Breast epithelium (tissue), 4 donors: ENCODE measurements around the gene SLC25A45. TPM values are rescaled to one million over a fixed set of nuclear protein-coding genes. Genes with fewer than 3 reads are reported as not detected.
A peak's percentile ranks its signal among the peaks of the same experiment; 100 is the strongest.

Experiments used
- DNase-seq, 2 donors: peaks; one replicate each; pipeline ENCODE4 v3.0.0-alpha.2; 2019; ENCODE audit warnings: low spot score in 2 of 2
- H3K27ac ChIP-seq, 2 donors: fragments of 200-600 bp; sonication (generic) in 1 of 2; one replicate each; pipeline ENCODE4 v1.5.1; 2016 to 2019; ENCODE audit warnings: mild to moderate bottlenecking in 1 of 2
- H3K27me3 ChIP-seq, 2 donors: fragments of 200-600 bp; sonication (generic) in 1 of 2; one replicate each; pipeline versions ENCODE4 v1.5.1 to v1.6.0; 2017 to 2019; ENCODE audit warnings: control low read depth in 1 of 2, mild to moderate bottlenecking in 1 of 2
- H3K36me3 ChIP-seq: fragments of 200-600 bp; one replicate; pipeline ENCODE4 v1.5.1; 2019
- H3K4me1 ChIP-seq, 2 donors: fragments of 200-600 bp; sonication (generic); one replicate each; pipeline ENCODE4 v1.5.1; 2016 to 2019; ENCODE audit warnings: control low read depth in 1 of 2
- H3K4me3 ChIP-seq, 3 donors: fragments of 200-600 bp; sonication (generic); 1 replicate in 2 of 3; 2 replicates in 1 of 3; pipeline ENCODE4 v1.5.1; 2016 to 2019; ENCODE audit warnings: mild to moderate bottlenecking in 3 of 3, moderate library complexity in 2 of 3
- H3K9me3 ChIP-seq, 2 donors: fragments of 200-600 bp; sonication (generic) in 1 of 2; one replicate each; pipeline ENCODE4 v1.5.1; 2016 to 2019; ENCODE audit warnings: control low read depth in 1 of 2
- POLR2A ChIP-seq: fragments of 450-650 bp; IDR thresholded peaks from one replicate; pipeline ENCODE4 v1.6.1; 2016; ENCODE audit warnings: antibody characterized with exemption, mild to moderate bottlenecking, moderate library complexity
- POLR2AphosphoS5 ChIP-seq, 3 donors: sonication (generic); formaldehyde crosslinking; IDR thresholded peaks; one replicate each; pipeline ENCODE4 v1.6.1; 2017; ENCODE audit warnings: antibody characterized with exemption in 3 of 3
- intact Hi-C: fragments of 100-400 bp; cut with DNase I; formaldehyde crosslinking; loops from one replicate; pipeline ENCODE4 v1.15.1; 2023; ENCODE audit warnings: low total_unique reads
- total RNA-seq, 3 donors: library from RNA; depleted of rRNA; stranded (reverse); fragments of >200 nt; gene quantifications; one replicate each; pipeline ENCODE4 v1.1.0, GENCODE V29; 2016
- TF ChIP-seq, protein P1 (sequence below), 3 donors: fragments of 450-650 bp; IDR thresholded peaks; one replicate each; pipeline ENCODE4 v1.5.1; 2016 to 2017; ENCODE audit warnings: antibody characterized with exemption in 3 of 3, mild to moderate bottlenecking in 3 of 3, moderate library complexity in 3 of 3

SLC25A45 gene
- total RNA-seq, 3 donors from 2014 or later = 5.4 to 9.1 (median 6.6) TPM

DNA sequence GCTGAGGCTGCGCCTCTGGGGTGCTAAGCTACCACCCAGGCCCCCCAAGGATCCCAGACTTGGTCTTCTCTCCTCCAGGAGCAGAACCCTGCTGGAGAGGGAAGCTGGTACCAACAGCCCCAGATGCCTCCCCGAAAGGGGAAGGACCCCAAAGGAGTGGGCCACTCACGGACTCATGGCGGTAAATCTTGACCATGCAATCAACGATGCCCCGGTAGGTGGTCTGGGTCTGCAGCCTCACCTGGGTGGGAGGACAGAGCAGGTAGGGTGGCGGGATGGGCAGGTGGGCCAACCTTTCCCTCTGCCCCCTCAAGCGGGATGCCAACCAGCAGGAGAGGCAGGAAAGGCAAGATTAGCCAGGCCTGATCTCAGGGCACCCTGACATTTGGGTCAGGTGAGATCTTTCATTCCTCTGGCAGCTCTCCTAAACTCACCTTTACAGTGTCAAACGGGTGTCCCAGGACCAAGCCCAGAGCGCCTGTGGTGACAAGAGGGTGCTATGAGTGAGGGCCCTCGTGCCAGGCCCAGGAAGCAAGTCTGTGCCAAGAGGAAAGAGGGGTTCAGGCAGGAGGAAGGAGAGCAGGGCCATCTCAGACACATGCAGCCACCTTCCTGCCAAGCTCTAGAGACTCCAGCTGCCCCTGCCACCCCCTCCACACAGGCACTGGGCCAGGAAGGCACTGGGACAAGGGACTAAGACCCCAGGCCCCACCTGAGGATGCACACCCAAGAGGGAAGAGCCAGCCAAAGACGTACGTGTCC, 2.6 kb downstream of the SLC25A45 start:
- H3K4me1 ChIP-seq = peaks cover 0 to 18% of the 10 kb centered on the region in 2 donors
- intact Hi-C loops = loop anchor here (5.0 to 10.0 kb wide), 2 partner anchors 37 to 135 kb away; no protein-coding TSS in a partner anchor
- no peaks in the 10 kb centered on the region for H3K9me3 ChIP-seq
- H3K27ac ChIP-seq = peak overlapping the region; percentile 98 to 99
- no peak overlapping the region for H3K4me3 ChIP-seq
- TF ChIP-seq, protein P1, sequence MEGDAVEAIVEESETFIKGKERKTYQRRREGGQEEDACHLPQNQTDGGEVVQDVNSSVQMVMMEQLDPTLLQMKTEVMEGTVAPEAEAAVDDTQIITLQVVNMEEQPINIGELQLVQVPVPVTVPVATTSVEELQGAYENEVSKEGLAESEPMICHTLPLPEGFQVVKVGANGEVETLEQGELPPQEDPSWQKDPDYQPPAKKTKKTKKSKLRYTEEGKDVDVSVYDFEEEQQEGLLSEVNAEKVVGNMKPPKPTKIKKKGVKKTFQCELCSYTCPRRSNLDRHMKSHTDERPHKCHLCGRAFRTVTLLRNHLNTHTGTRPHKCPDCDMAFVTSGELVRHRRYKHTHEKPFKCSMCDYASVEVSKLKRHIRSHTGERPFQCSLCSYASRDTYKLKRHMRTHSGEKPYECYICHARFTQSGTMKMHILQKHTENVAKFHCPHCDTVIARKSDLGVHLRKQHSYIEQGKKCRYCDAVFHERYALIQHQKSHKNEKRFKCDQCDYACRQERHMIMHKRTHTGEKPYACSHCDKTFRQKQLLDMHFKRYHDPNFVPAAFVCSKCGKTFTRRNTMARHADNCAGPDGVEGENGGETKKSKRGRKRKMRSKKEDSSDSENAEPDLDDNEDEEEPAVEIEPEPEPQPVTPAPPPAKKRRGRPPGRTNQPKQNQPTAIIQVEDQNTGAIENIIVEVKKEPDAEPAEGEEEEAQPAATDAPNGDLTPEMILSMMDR (IDR thresholded peaks at IDR 0.05) = no peak
- TF ChIP-seq POLR2A = no peak
- TF ChIP-seq POLR2AphosphoS5 (IDR thresholded peaks at IDR 0.05) = no peak
- no peaks in the 10 kb centered on the region for H3K36me3 ChIP-seq
- DNase-seq = no peak
- no peaks in the 10 kb centered on the region for H3K27me3 ChIP-seq

DNA sequence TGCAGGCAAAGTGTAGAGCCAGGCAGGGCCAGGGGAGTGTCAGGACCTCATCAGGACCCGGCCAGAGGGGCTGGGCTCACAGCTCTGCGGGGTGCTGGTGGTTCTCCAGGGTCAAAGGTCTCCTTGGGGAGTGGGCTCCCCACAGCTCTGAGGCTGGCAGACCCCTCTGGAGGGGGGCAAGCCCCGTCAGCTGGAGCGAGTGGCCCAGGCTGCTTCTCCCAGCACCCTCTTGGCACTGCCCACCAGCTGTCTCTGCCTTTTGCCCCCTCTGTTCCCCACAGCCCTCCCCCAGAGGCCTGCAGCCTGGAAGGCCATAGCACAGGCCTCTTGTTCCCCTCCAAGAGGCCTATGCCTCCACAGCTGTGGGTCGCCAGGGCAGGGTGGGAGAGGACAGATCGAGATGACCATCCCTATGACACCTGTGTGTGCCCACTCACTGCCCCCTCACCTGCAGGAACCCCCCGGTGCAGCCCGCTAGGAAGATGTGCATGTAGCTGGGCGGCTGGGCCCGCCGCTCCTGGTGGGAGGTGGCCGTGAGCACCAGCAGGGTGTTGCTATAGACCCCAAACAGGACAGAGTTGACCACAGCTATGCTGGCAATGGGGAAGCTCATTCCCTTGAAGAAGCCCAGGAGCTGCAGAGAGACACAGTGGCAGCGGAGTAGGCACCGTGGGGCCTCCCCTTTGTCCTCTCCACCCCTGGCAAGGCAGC, 3.4 kb downstream of the SLC25A45 start:
- intact Hi-C loops = no loop called here
- peak overlapping the region; percentile 98 to 99 for H3K27ac ChIP-seq
- DNase-seq = no peak

DNA sequence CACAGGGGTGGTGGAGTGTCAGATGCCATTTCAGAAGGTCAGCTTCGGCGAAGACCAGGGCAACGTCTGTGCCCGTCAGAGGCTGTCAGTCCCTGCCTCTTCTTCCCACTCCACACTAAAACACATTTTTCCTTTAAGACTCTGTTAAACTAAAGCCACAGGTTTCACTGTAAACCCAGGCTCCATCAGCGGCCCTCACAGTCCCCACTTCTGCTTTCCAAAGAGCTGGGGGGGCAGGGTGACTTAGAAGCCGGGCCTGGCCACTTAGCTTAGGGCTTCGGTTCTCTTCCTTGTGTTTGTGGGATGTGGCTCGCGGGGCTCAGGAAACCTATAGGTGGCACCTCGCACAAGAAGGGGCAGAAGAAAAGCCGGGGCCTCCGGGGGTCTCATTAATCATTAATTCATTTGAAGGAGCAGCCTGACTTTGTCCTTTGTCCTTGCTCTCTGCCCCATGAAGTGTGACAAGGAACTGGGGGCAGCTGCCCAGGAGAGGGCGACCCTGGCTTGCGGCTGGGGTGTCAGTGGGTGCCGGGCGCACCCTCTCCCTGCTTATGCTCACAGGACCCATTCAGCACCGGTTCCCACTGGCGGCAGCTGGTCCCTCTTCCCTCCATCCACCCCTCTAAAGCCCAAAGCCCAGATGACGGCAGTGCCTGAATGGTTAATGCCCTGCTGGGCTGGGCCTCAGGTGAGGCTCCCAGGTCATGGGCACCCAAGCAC, 4.1 kb downstream of the SLC25A45 start:
- intact Hi-C loops = no loop called here
- TF ChIP-seq, protein P1 (IDR thresholded peaks at IDR 0.05) = no peak
- TF ChIP-seq POLR2A (no peak), POLR2AphosphoS5 (IDR thresholded peaks at IDR 0.05) (no peak)
- no peaks in the 10 kb centered on the region for H3K27me3 ChIP-seq
- peak overlapping the region in 1 of 2 donors; percentile 98 for H3K27ac ChIP-seq
- no peaks in the 10 kb centered on the region for H3K36me3 ChIP-seq
- peaks cover 0 to 12% of the 10 kb centered on the region in 2 donors for H3K4me1 ChIP-seq
- DNase-seq = no peak
- H3K9me3 ChIP-seq = no peaks in the 10 kb centered on the region
- H3K4me3 ChIP-seq = no peak overlapping the region

More for the DNA sequence above, 3.4 kb downstream of the SLC25A45 start:
- TF ChIP-seq POLR2AphosphoS5 (IDR thresholded peaks at IDR 0.05) (no peak), POLR2A (no peak)
- TF ChIP-seq, protein P1 (IDR thresholded peaks at IDR 0.05) = no peak
- H3K4me1 ChIP-seq = peaks cover 0 to 15% of the 10 kb centered on the region in 2 donors
- H3K9me3 ChIP-seq = no peaks in the 10 kb centered on the region
- H3K4me3 ChIP-seq = no peak overlapping the region
- no peaks in the 10 kb centered on the region for H3K27me3 ChIP-seq
- no peaks in the 10 kb centered on the region for H3K36me3 ChIP-seq

DNA sequence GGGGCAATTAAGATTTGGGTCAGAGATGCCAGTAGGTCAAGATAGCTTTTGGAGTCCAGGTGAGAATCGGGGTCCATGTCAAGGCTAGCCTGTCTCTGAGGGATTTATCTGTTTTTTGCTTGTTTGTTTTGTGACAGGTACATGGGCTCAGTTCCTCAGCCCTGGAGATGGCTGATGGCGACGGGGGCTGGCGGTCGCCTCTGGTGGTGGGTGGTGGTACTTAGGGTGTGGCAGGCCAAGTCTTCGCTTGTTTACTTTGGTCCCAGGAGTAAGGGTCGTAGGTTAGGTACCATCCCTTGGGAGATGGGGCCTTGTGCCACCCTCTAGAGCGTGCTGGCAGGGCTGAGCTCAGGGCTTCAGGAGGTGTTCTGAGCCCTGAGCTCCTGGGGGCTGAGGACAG, 4.7 kb downstream of the SLC25A45 start:
- Histone ChIP-seq H3K4me1 (peaks cover 0 to 7% of the 10 kb centered on the region in 2 donors), H3K27me3 (no peaks in the 10 kb centered on the region), H3K4me3 (no peak overlapping the region), H3K9me3 (no peaks in the 10 kb centered on the region), H3K36me3 (no peaks in the 10 kb centered on the region), H3K27ac (no peak overlapping the region)
- intact Hi-C loops = no loop called here
- no peak for DNase-seq
- no peak for TF ChIP-seq POLR2AphosphoS5 (IDR thresholded peaks at IDR 0.05)
- TF ChIP-seq, protein P1 (IDR thresholded peaks at IDR 0.05) = no peak
- TF ChIP-seq POLR2A = no peak
